Upper lobe of left lung (tissue), 6 donors: Measurements from ENCODE around the gene UBAC2. TPM values are rescaled to one million over a fixed set of nuclear protein-coding genes. Genes with fewer than 3 reads are reported as not detected.

Experiments used
- ATAC-seq, 2 donors: fragments of 200-7000 bp; cut with Tn5 transposase; one replicate each; pipeline ENCODE4 v1.9.1; 2022; ENCODE audit warnings: mild to moderate bottlenecking in 2 of 2, moderate library complexity in 2 of 2; ENCODE audit not compliant: low FRiP score in 2 of 2
- DNase-seq, 2 donors: peaks; one replicate each; pipeline ENCODE4 v3.0.0-alpha.2; 2019 to 2020
- H3K27ac ChIP-seq, 4 donors: fragments of 200-600 bp; sonication (generic); one replicate each; pipeline ENCODE4 v1.5.1; 2016 to 2019
- H3K27me3 ChIP-seq, 4 donors: fragments of 200-600 bp; sonication (generic); one replicate each; pipeline ENCODE4 v1.5.1; 2017 to 2019
- H3K36me3 ChIP-seq, 4 donors: fragments of 200-600 bp; sonication (generic); one replicate each; pipeline ENCODE4 v1.5.1; 2016 to 2019
- H3K4me1 ChIP-seq, 4 donors: fragments of 200-600 bp; sonication (generic); one replicate each; pipeline ENCODE4 v1.5.1; 2018 to 2019
- H3K4me3 ChIP-seq, 4 donors: fragments of 200-600 bp; sonication (generic); one replicate each; pipeline ENCODE4 v1.5.1; 2017 to 2019; ENCODE audit warnings: mild to moderate bottlenecking in 2 of 4, moderate library complexity in 1 of 4
- H3K9me3 ChIP-seq, 4 donors: fragments of 200-600 bp; sonication (generic); one replicate each; pipeline ENCODE4 v1.5.1; 2018 to 2019
- EP300 ChIP-seq, 4 donors: sonication (generic); formaldehyde crosslinking; IDR thresholded peaks; one replicate each; pipeline ENCODE4 v1.5.1; 2017; ENCODE audit warnings: antibody characterized with exemption in 4 of 4, control low read depth in 2 of 4
- POLR2A ChIP-seq, 4 donors: fragments of 450-650 bp; IDR thresholded peaks; one replicate each; pipeline ENCODE4 v1.5.1; 2016 to 2017; ENCODE audit warnings: antibody characterized with exemption in 4 of 4, mild to moderate bottlenecking in 2 of 4
- POLR2AphosphoS5 ChIP-seq, 2 donors: sonication (generic); formaldehyde crosslinking; IDR thresholded peaks; one replicate each; pipeline ENCODE4 v1.5.1; 2017; ENCODE audit warnings: antibody characterized with exemption in 2 of 2
- WGBS, 2 donors: methylation state at CpG; one replicate each; pipeline ENCODE4 v1.1.5; 2017 to 2018; 5-methylcytosine and 5-hydroxymethylcytosine counted together
- total RNA-seq, 6 donors: library from RNA; depleted of rRNA in 4 of 6; stranded (reverse); fragments of >200 nt in 4 of 6; gene quantifications; one replicate each; pipeline versions ENCODE4 v1.1.0 to v1.2.1, GENCODE V29; 2016 to 2021
- TF ChIP-seq, protein P1 (sequence below), 6 experiments: fragments of 450-650 bp in 4 of 6; fragments of 200-600 bp in 2 of 6; sonication (generic) in 2 of 6; IDR thresholded peaks; one replicate each; pipeline ENCODE4 v1.5.1; 2016 to 2019; ENCODE audit warnings: antibody characterized with exemption in 6 of 6
- donor health status: DM: no; HTN: no; CAD: no; lungs with moderate emphysema.
- donor health status: DM: no; HTN: yes; CAD: no; lungs with severe emphysema.

The UBAC2 gene
- total RNA-seq, 6 donors from 2014 or later: 29.3 to 55.5 (median 47.7) TPM

DNA sequence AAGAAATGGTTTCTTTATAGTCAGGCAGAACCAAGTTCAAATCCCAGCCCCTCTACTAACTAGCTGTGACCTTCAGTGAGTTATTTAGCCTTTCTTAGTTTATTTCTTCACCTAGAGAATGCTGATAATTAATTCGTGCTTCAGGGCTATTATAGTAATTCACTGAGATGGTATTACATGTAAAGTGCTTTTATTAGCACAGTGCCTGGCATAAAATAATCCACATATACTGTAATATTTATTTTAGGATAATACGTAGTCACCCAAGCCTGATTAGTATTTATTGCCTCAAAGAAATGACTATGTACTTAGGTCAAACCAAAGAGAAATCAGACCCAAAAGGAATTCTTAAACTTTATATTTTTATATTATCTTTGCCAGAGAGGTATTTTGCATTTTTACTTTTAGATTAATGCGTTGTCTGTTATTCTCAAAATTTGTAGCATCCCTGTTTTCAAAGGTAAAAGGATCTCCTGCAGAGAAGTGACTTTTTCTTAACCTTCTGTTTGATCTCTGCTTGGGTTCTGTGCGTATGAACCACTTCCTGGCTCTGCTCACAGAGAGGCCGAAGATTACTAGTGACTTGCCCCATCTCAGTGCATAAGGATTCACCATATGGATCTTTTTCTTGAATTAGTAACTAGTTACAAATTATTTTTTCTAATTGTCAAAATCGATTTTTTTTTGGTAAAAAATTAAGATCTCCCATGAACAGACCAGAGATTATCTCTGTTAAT is 19.7 kb downstream of the UBAC2 start:
- DNase-seq (no peak), ATAC-seq (no peak)
- H3K4me3 ChIP-seq: no peak overlapping the region
- no peaks in the 10 kb centered on the region for H3K27me3 ChIP-seq
- no peaks in the 10 kb centered on the region for H3K36me3 ChIP-seq
- no peak for TF ChIP-seq POLR2AphosphoS5 (IDR thresholded peaks at IDR 0.05)
- no peak for TF ChIP-seq POLR2A (IDR thresholded peaks at IDR 0.05)
- TF ChIP-seq, protein P1, sequence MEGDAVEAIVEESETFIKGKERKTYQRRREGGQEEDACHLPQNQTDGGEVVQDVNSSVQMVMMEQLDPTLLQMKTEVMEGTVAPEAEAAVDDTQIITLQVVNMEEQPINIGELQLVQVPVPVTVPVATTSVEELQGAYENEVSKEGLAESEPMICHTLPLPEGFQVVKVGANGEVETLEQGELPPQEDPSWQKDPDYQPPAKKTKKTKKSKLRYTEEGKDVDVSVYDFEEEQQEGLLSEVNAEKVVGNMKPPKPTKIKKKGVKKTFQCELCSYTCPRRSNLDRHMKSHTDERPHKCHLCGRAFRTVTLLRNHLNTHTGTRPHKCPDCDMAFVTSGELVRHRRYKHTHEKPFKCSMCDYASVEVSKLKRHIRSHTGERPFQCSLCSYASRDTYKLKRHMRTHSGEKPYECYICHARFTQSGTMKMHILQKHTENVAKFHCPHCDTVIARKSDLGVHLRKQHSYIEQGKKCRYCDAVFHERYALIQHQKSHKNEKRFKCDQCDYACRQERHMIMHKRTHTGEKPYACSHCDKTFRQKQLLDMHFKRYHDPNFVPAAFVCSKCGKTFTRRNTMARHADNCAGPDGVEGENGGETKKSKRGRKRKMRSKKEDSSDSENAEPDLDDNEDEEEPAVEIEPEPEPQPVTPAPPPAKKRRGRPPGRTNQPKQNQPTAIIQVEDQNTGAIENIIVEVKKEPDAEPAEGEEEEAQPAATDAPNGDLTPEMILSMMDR (IDR thresholded peaks at IDR 0.05): no peak
- no peak for TF ChIP-seq EP300 (IDR thresholded peaks at IDR 0.05)
- H3K9me3 ChIP-seq: no peaks in the 10 kb centered on the region
- no peak overlapping the region for H3K27ac ChIP-seq
- H3K4me1 ChIP-seq: peaks cover 24 to 55% (median 41%) of the 10 kb centered on the region in 4 donors
- 70 to 74% methylated on average over 6 of the region's 6 CpGs for WGBS, 2 donors

- peaks cover 31 to 66% (median 46%) of the 10 kb centered on the region in 4 donors for H3K4me1 ChIP-seq
- DNase-seq (no peak), ATAC-seq (no peak)
- no peak overlapping the region for H3K27ac ChIP-seq
- no peak overlapping the region for H3K4me3 ChIP-seq
- no peaks in the 10 kb centered on the region for H3K36me3 ChIP-seq
- WGBS, 2 donors: 93 to 95% methylated on average over 8 of the region's 8 CpGs
- no peak for TF ChIP-seq EP300 (IDR thresholded peaks at IDR 0.05)
- no peak for TF ChIP-seq POLR2A (IDR thresholded peaks at IDR 0.05)
- TF ChIP-seq POLR2AphosphoS5 (IDR thresholded peaks at IDR 0.05): no peak
- TF ChIP-seq, protein P1 (IDR thresholded peaks at IDR 0.05): no peak
- H3K27me3 ChIP-seq: no peaks in the 10 kb centered on the region
- H3K9me3 ChIP-seq: no peaks in the 10 kb centered on the region
These were observed 21.0 kb downstream of the UBAC2 start for GRCh38 chr13:99221567-99222239.

- Histone ChIP-seq H3K4me1 (peaks cover 22 to 57% (median 36%) of the 10 kb centered on the region in 4 donors), H3K36me3 (no peaks in the 10 kb centered on the region), H3K9me3 (no peaks in the 10 kb centered on the region), H3K27me3 (no peaks in the 10 kb centered on the region), H3K4me3 (no peak overlapping the region), H3K27ac (no peak overlapping the region)
- ATAC-seq (no peak), DNase-seq (no peak)
- TF ChIP-seq EP300 (IDR thresholded peaks at IDR 0.05) (no peak), POLR2AphosphoS5 (IDR thresholded peaks at IDR 0.05) (no peak), POLR2A (IDR thresholded peaks at IDR 0.05) (no peak)
- TF ChIP-seq, protein P1 (IDR thresholded peaks at IDR 0.05): no peak
- WGBS, 2 donors: 62 to 63% methylated on average over 1 of the region's 1 CpG
These were observed 22.9 kb downstream of the UBAC2 start for GRCh38 chr13:99223587-99223986.

- WGBS, 2 donors: 75 to 87% methylated on average over 2 of the region's 2 CpGs
These were observed 23.4 kb downstream of the UBAC2 start for GRCh38 chr13:99224021-99224420.

More at GRCh38 chr13:99224021-99224420, 23.4 kb downstream of the UBAC2 start:
- no peak for ATAC-seq
- Histone ChIP-seq H3K36me3 (no peaks in the 10 kb centered on the region), H3K27ac (no peak overlapping the region), H3K4me1 (peaks cover 20 to 57% (median 33%) of the 10 kb centered on the region in 4 donors), H3K27me3 (no peaks in the 10 kb centered on the region), H3K4me3 (no peak overlapping the region), H3K9me3 (no peaks in the 10 kb centered on the region)
- no peak for DNase-seq
- no peak for TF ChIP-seq POLR2AphosphoS5 (IDR thresholded peaks at IDR 0.05)
- no peak for TF ChIP-seq POLR2A (IDR thresholded peaks at IDR 0.05)
- TF ChIP-seq EP300 (IDR thresholded peaks at IDR 0.05): no peak
- TF ChIP-seq, protein P1 (IDR thresholded peaks at IDR 0.05): no peak
